H7 (cell line): ENCODE data around the gene TMEM178A. TPM values are rescaled to one million over a fixed set of nuclear protein-coding genes. Genes with fewer than 3 reads are reported as not detected.
"Not testable (repeated sequence)": the region's sequence is repeated elsewhere in the genome, so short reads cannot be mapped to it uniquely, and the experiment has no call there.

Experiments
- DNase-seq: peaks from one replicate; pipeline ENCODE4 v3.0.0; 2012
- H3K27me3 ChIP-seq: 2 replicates; pipeline ENCODE4 v1.6.0; 2011; ENCODE audit warnings: mild to moderate bottlenecking, low read length; ENCODE audit not compliant: control insufficient read depth, insufficient read depth
- H3K36me3 ChIP-seq: replicated peaks from 2 replicates; pipeline ENCODE4 v1.5.1; 2011; ENCODE audit warnings: low read length; ENCODE audit not compliant: control insufficient read depth, insufficient read depth
- H3K4me3 ChIP-seq: 2 replicates; pipeline ENCODE4 v1.5.1; 2011; ENCODE audit warnings: low read depth, mild to moderate bottlenecking, control low read depth, low read length, moderate library complexity; ENCODE audit not compliant: insufficient read depth
- total RNA-seq: library from RNA; depleted of rRNA; stranded (reverse); fragments of >200 nt; shearing (Covaris generic); gene quantifications from 2 replicates; pipeline ENCODE4 v1.2.3, GENCODE V29; 2014

Gene TMEM178A
- total RNA-seq, 1 experiment from 2014 or later, result 8.1 TPM

- no peak for DNase-seq
- no peak overlapping the region for H3K4me3 ChIP-seq
- H3K36me3 ChIP-seq, result no peaks in the 10 kb centered on the region
- H3K27me3 ChIP-seq, result no peaks in the 10 kb centered on the region
These were observed 58.5 kb downstream of the TMEM178A start for GRCh38 chr2:39723946-39724827.

- no peaks in the 10 kb centered on the region for H3K27me3 ChIP-seq
- no peak overlapping the region for H3K4me3 ChIP-seq
- no peaks in the 10 kb centered on the region for H3K36me3 ChIP-seq
- no peak for DNase-seq
These were observed 59.1 kb downstream of the TMEM178A start for GRCh38 chr2:39724828-39725144.

GRCh38 chr2:39725401-39725800 is 59.7 kb downstream of the TMEM178A start:
- Histone ChIP-seq H3K36me3 (no peaks in the 10 kb centered on the region), H3K4me3 (no peak overlapping the region), H3K27me3 (no peaks in the 10 kb centered on the region)
- DNase-seq, result no peak

- H3K36me3 ChIP-seq, H3K27me3 ChIP-seq, H3K4me3 ChIP-seq, DNase-seq: not testable (repeated sequence)
These were observed 62.4 kb downstream of the TMEM178A start for GRCh38 chr2:39728085-39728484.

GRCh38 chr2:39728941-39729351 is 63.2 kb downstream of the TMEM178A start:
- Histone ChIP-seq H3K27me3 (no peaks in the 10 kb centered on the region), H3K4me3 (no peak overlapping the region), H3K36me3 (no peaks in the 10 kb centered on the region)
- no peak for DNase-seq

- H3K27me3 ChIP-seq, result no peaks in the 10 kb centered on the region
- no peak overlapping the region for H3K4me3 ChIP-seq
- no peaks in the 10 kb centered on the region for H3K36me3 ChIP-seq
- DNase-seq, result no peak
These were observed 64.6 kb downstream of the TMEM178A start for GRCh38 chr2:39730276-39730675.

- Histone ChIP-seq H3K36me3 (peaks cover 2% of the 10 kb centered on the region), H3K27me3 (no peaks in the 10 kb centered on the region), H3K4me3 (no peak overlapping the region)
- DNase-seq, result no peak
These were observed 65.1 kb downstream of the TMEM178A start for GRCh38 chr2:39730685-39731302.

GRCh38 chr2:39731546-39731945 is 65.8 kb downstream of the TMEM178A start:
- Histone ChIP-seq H3K4me3 (no peak overlapping the region), H3K27me3 (no peaks in the 10 kb centered on the region), H3K36me3 (peaks cover 3% of the 10 kb centered on the region)
- no peak for DNase-seq

GRCh38 chr2:39732482-39732881 is 66.8 kb downstream of the TMEM178A start:
- no peak overlapping the region for H3K4me3 ChIP-seq
- H3K36me3 ChIP-seq, result peaks cover 9% of the 10 kb centered on the region
- no peak for DNase-seq
- H3K27me3 ChIP-seq, result no peaks in the 10 kb centered on the region

- H3K4me3 ChIP-seq, result no peak overlapping the region
- peaks cover 9% of the 10 kb centered on the region for H3K36me3 ChIP-seq
- no peak for DNase-seq
- H3K27me3 ChIP-seq, result no peaks in the 10 kb centered on the region
These were observed 67.5 kb downstream of the TMEM178A start for GRCh38 chr2:39733070-39733674.

- H3K27me3 ChIP-seq, result no peaks in the 10 kb centered on the region
- no peak overlapping the region for H3K4me3 ChIP-seq
- no peak for DNase-seq
- peaks cover 9% of the 10 kb centered on the region for H3K36me3 ChIP-seq
These were observed 68.7 kb downstream of the TMEM178A start for GRCh38 chr2:39734445-39734844.

GRCh38 chr2:39735648-39736047 is 69.9 kb downstream of the TMEM178A start:
- Histone ChIP-seq H3K36me3 (peaks cover 9% of the 10 kb centered on the region), H3K4me3 (no peak overlapping the region), H3K27me3 (no peaks in the 10 kb centered on the region)
- no peak for DNase-seq

- no peak for DNase-seq
- Histone ChIP-seq H3K36me3 (peaks cover 9% of the 10 kb centered on the region), H3K27me3 (no peaks in the 10 kb centered on the region), H3K4me3 (no peak overlapping the region)
These were observed 70.9 kb downstream of the TMEM178A start for GRCh38 chr2:39736640-39737039.

GRCh38 chr2:39737661-39738060 is 71.9 kb downstream of the TMEM178A start:
- H3K36me3 ChIP-seq, result peaks cover 9% of the 10 kb centered on the region
- peak; percentile 13 for DNase-seq

GRCh38 chr2:39738936-39739335 is 73.2 kb downstream of the TMEM178A start:
- Histone ChIP-seq H3K4me3 (no peak overlapping the region), H3K36me3 (peaks cover 11% of the 10 kb centered on the region), H3K27me3 (no peaks in the 10 kb centered on the region)
- DNase-seq, result no peak

More at GRCh38 chr2:39737661-39738060, 71.9 kb downstream of the TMEM178A start:
- Histone ChIP-seq H3K4me3 (no peak overlapping the region), H3K27me3 (no peaks in the 10 kb centered on the region)
